ENCODE data around the gene SMG6.

SMG6 gene

GRCh38 chr17:2041561-2042389, 261.8 kb downstream of the SMG6 start, which contains the start of gene OVCA2 (continued):
- peak; percentile 80; the same call in 1 of the 2 replicates for TF ChIP-seq ZNF660 (tag by site-specific recombination; IDR thresholded peaks at IDR 0.05)
- no peak for TF ChIP-seq BCL6B (tag by site-specific recombination; IDR thresholded peaks at IDR 0.05)
- TF ChIP-seq ZNF132 (tag by site-specific recombination; IDR thresholded peaks at IDR 0.05; ENCODE audit: borderline replicate concordance): no peak
- TF ChIP-seq ZNF561 (tag by site-specific recombination; IDR thresholded peaks at IDR 0.05; ENCODE audit: borderline replicate concordance): 0 out of 2 replicates have a peak, but pooled peaks have one; percentile 92
- 0 out of 2 replicates have a peak, but pooled peaks have one; percentile 37 for TF ChIP-seq KLF10 (tag by site-specific recombination; IDR thresholded peaks at IDR 0.05)
- TF ChIP-seq ZNF394 (tag by site-specific recombination; IDR thresholded peaks at IDR 0.05; ENCODE audit: borderline replicate concordance): no peak; the same call in 1 of the 2 replicates
- peak; percentile 74 for TF ChIP-seq ZBTB17 (tag by site-specific recombination; IDR thresholded peaks at IDR 0.05)
- no peak for TF ChIP-seq ZNF155 (tag by site-specific recombination; IDR thresholded peaks at IDR 0.05)
- no peak for TF ChIP-seq ZNF560 (tag by site-specific recombination; IDR thresholded peaks at IDR 0.05; ENCODE audit: borderline replicate concordance)
- TF ChIP-seq ZFHX2 (tag by site-specific recombination; conservative IDR thresholded peaks at IDR 0.05): peak; percentile 74
- TF ChIP-seq ZFP41 (tag by site-specific recombination; IDR thresholded peaks at IDR 0.05; ENCODE audit: borderline replicate concordance): no peak
- TF ChIP-seq ZBTB7A (tag by site-specific recombination; IDR thresholded peaks at IDR 0.05; ENCODE audit: low read depth): peak; percentile 95
- TF ChIP-seq ZNF335 (tag by site-specific recombination; conservative IDR thresholded peaks at IDR 0.05): peak; percentile 76
- TF ChIP-seq ZNF280D (tag by site-specific recombination; IDR thresholded peaks at IDR 0.05): no peak
- TF ChIP-seq PRDM4 (tag by site-specific recombination; IDR thresholded peaks at IDR 0.05): no peak; the same call in 1 of the 2 replicates
- no peak for TF ChIP-seq ZSCAN16 (tag by site-specific recombination; IDR thresholded peaks at IDR 0.05)
- TF ChIP-seq ATF2 (tag by site-specific recombination; IDR thresholded peaks at IDR 0.05; ENCODE audit: low read depth): no peak
- TF ChIP-seq OVOL3 (tag by site-specific recombination; IDR thresholded peaks at IDR 0.05): no peak
- TF ChIP-seq KLF1 (tag by site-specific recombination; IDR thresholded peaks at IDR 0.05): peak; percentile 84
- no peak for TF ChIP-seq ZNF571 (tag by site-specific recombination; IDR thresholded peaks at IDR 0.05)
- TF ChIP-seq ZBTB26 (tag by site-specific recombination; optimal IDR thresholded peaks at IDR 0.05): peak; percentile 79
- TF ChIP-seq ZNF391 (tag by site-specific recombination; IDR thresholded peaks at IDR 0.05; ENCODE audit: borderline replicate concordance, low read depth): peak; percentile 42; the same call in 1 of the 2 replicates
- TF ChIP-seq ZNF2 (tag by site-specific recombination; IDR thresholded peaks at IDR 0.05): peak; percentile 72
- no peak for TF ChIP-seq ZNF776 (tag by site-specific recombination; IDR thresholded peaks at IDR 0.05; ENCODE audit: borderline replicate concordance)
- TF ChIP-seq ZBTB21 (tag by site-specific recombination; IDR thresholded peaks at IDR 0.05): 0 out of 2 replicates have a peak, but pooled peaks have one; percentile 37
- peak; percentile 45; the same call in 1 of the 2 replicates for TF ChIP-seq ZNF692 (tag by site-specific recombination; IDR thresholded peaks at IDR 0.05)
- TF ChIP-seq MZF1 (tag by site-specific recombination; IDR thresholded peaks at IDR 0.05; ENCODE audit: borderline replicate concordance): no peak
